ENCODE results near the gene FLT4. TPM values are rescaled to one million over a fixed set of nuclear protein-coding genes. Genes with fewer than 3 reads are reported as not detected.

The FLT4 gene
- polyA plus RNA-seq, 3 donors, result not detected

DNA sequence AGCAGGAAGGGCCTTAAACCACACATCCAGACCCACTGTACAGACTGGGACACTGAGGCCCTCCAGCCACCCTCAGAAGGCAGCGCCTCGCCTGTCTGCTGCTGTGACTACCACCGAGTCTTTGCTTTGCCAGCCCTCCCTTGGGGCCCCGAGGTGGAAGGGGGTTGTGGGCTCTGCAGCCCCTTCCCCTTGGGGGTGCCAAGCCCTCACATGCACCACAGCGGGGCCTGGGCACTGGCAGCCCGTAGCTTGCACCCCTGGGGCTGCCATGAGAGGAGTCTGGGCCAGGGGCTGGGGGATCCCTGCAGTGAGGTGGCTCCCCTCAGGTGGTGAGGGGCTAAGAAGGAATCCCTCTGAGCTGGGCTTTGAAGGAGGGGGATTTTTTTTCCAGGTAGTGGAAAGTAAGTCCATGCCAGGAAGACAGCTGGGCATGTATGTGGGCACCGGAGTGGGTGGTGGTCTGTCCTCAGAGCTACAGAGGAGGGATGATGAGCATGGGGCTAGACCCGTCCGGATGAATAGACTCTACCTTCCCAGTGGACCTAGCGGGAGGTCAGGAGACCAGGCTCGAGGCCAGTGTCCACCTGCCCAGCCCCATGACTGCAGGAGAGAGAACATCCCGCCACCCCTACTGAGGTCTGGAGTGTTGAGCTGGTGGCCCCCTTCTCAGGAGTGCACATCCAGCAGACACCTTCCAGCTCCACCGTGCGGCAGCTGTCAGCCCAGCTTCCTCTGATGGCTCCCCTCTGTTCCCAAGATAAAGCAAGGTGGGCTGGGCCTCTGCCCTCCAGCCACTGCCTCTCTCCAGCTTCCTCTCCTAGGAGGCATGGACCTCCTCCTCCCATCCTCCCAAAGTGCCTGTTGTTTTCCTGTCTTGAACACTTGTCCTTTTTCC lies 15.9 kb downstream of the FLT4 start:
- Mint-ChIP-seq H3K4me3 (no peak overlapping the region), H3K27ac (no peak overlapping the region), H3K9me3 (peaks cover 0 to 3% (median 0%) of the 10 kb centered on the region in 7 donors), H3K36me3 (no peaks in the 10 kb centered on the region), H3K27me3 (ENCODE audit: low read depth in 3 of 3) (peaks cover 3 to 7% (median 5%) of the 10 kb centered on the region in 3 donors), H3K4me1 (no peaks in the 10 kb centered on the region)
- Histone ChIP-seq H3K9me3 (replicated peaks in 1 of 2; ENCODE audit: control insufficient read depth in 1 of 2, insufficient read depth in 1 of 2, low read length in 2 of 2) (no peaks in the 10 kb centered on the region), H4K20me1 (ENCODE audit: insufficient read depth, low read length) (no peaks in the 10 kb centered on the region), H3K79me2 (ENCODE audit: insufficient read depth, low read length) (no peaks in the 10 kb centered on the region), H3K27me3 (ENCODE audit: control insufficient read depth in 2 of 2, insufficient read depth in 2 of 2, low read length in 2 of 2) (no peaks in the 10 kb centered on the region), H3K36me3 (replicated peaks in 1 of 2; ENCODE audit: control insufficient read depth in 1 of 2, insufficient read depth in 2 of 2, low read length in 2 of 2) (no peaks in the 10 kb centered on the region), H3K4me3 (replicated peaks in 1 of 3; ENCODE audit: low read depth in 2 of 3, low read length in 3 of 3) (no peak overlapping the region), H3K4me1 (ENCODE audit: control insufficient read depth in 1 of 2, insufficient read depth in 2 of 2, low read length in 2 of 2) (no peaks in the 10 kb centered on the region), H3K9ac (ENCODE audit: insufficient read depth, low read length, poor library complexity, severe bottlenecking) (no peak overlapping the region), H3K4me2 (replicated peaks; ENCODE audit: extremely low read depth, low read length, poor library complexity, severe bottlenecking) (no peak overlapping the region), H3K27ac (ENCODE audit: low read depth in 1 of 2, low read length in 2 of 2) (no peak overlapping the region), H2AFZ (ENCODE audit: insufficient read depth, low read depth, low read length, poor library complexity, severe bottlenecking) (no peak overlapping the region)
- TF ChIP-seq, protein P1, sequence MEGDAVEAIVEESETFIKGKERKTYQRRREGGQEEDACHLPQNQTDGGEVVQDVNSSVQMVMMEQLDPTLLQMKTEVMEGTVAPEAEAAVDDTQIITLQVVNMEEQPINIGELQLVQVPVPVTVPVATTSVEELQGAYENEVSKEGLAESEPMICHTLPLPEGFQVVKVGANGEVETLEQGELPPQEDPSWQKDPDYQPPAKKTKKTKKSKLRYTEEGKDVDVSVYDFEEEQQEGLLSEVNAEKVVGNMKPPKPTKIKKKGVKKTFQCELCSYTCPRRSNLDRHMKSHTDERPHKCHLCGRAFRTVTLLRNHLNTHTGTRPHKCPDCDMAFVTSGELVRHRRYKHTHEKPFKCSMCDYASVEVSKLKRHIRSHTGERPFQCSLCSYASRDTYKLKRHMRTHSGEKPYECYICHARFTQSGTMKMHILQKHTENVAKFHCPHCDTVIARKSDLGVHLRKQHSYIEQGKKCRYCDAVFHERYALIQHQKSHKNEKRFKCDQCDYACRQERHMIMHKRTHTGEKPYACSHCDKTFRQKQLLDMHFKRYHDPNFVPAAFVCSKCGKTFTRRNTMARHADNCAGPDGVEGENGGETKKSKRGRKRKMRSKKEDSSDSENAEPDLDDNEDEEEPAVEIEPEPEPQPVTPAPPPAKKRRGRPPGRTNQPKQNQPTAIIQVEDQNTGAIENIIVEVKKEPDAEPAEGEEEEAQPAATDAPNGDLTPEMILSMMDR (IDR thresholded peaks at IDR 0.05), result no peak
- DNase-seq, result no peak
- intact Hi-C loops (cut with micrococcal nuclease), result no loop called here
- 78% methylated on average over 9 of the region's 14 CpGs for WGBS (ENCODE audit: insufficient coverage)

DNA sequence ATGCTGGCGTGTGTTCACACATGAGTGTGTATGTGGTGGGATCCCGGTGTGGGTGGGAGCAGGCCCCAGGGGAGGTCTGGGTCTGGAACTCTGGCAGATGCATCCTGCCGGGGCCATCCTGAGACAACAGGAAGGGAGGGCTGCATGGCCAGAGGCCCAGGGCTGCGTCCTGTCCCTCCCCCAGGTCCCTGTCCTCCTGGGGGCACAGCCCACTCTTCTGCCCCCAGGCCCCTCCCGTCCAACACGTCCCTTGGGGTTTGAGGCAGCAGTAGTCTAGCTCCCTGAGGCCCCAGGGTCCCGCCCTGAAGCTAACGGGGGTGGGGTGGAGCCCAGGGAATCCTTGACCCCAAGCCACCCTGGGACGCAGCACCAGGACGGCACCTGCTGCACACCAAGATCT lies 16.6 kb downstream of the FLT4 start:
- Histone ChIP-seq H4K20me1 (ENCODE audit: insufficient read depth, low read length) (no peaks in the 10 kb centered on the region), H3K36me3 (replicated peaks in 1 of 2; ENCODE audit: control insufficient read depth in 1 of 2, insufficient read depth in 2 of 2, low read length in 2 of 2) (no peaks in the 10 kb centered on the region), H3K27ac (ENCODE audit: low read depth in 1 of 2, low read length in 2 of 2) (no peak overlapping the region), H3K79me2 (ENCODE audit: insufficient read depth, low read length) (no peaks in the 10 kb centered on the region), H3K27me3 (ENCODE audit: control insufficient read depth in 2 of 2, insufficient read depth in 2 of 2, low read length in 2 of 2) (no peaks in the 10 kb centered on the region), H3K9ac (ENCODE audit: insufficient read depth, low read length, poor library complexity, severe bottlenecking) (no peak overlapping the region), H3K9me3 (replicated peaks in 1 of 2; ENCODE audit: control insufficient read depth in 1 of 2, insufficient read depth in 1 of 2, low read length in 2 of 2) (no peaks in the 10 kb centered on the region), H3K4me3 (replicated peaks in 1 of 3; ENCODE audit: low read depth in 2 of 3, low read length in 3 of 3) (no peak overlapping the region), H3K4me2 (replicated peaks; ENCODE audit: extremely low read depth, low read length, poor library complexity, severe bottlenecking) (no peak overlapping the region), H3K4me1 (ENCODE audit: control insufficient read depth in 1 of 2, insufficient read depth in 2 of 2, low read length in 2 of 2) (no peaks in the 10 kb centered on the region), H2AFZ (ENCODE audit: insufficient read depth, low read depth, low read length, poor library complexity, severe bottlenecking) (no peak overlapping the region)
- no peak overlapping the region for H3K4me3 Mint-ChIP-seq
- H3K27me3 Mint-ChIP-seq (ENCODE audit: low read depth in 3 of 3), result peaks cover 3 to 7% (median 5%) of the 10 kb centered on the region in 3 donors
- H3K27ac Mint-ChIP-seq, result no peak overlapping the region
- no peak for DNase-seq
- TF ChIP-seq, protein P1 (IDR thresholded peaks at IDR 0.05), result no peak
- intact Hi-C loops (cut with micrococcal nuclease), result no loop called here
- peaks cover 0 to 3% (median 0%) of the 10 kb centered on the region in 7 donors for H3K9me3 Mint-ChIP-seq
- H3K4me1 Mint-ChIP-seq, result no peaks in the 10 kb centered on the region
- H3K36me3 Mint-ChIP-seq, result no peaks in the 10 kb centered on the region
- WGBS (ENCODE audit: insufficient coverage), result 83% methylated on average over 10 of the region's 10 CpGs

Measured in CD14-positive monocyte (primary cell).